Measurements from ENCODE around the gene OR6K2.
"Not testable (repeated sequence)": the region's sequence is repeated elsewhere in the genome, so short reads cannot be mapped to it uniquely, and the experiment has no call there.

Gene OR6K2

DNA sequence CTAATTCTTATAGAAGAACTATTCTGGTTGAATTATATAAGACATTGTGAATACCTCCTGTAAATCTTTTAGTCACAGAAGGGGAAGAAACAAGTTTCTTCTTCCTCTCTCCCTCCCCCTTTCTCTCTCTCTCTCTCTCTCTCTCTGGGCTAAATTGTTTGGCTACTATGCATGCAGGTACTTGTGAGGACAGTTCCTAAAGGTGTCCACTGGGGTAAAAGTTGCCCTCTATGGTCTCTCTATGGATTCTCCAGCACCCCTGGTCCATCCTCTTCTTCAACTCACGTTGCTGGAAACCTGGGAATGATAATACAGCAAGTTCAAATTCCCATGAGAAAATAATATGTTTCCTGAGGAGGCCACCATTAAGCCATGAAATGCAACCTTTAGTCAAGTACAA is 14.3 kb upstream of the OR6K2 start:
- Histone ChIP-seq H3K9me3 (ENCODE audit: control insufficient read depth, low read length) (no peaks in the 10 kb centered on the region), H3K27ac (ENCODE audit: low read depth, low read length, severe bottlenecking) (no peak overlapping the region), H3K4me3 (ENCODE audit: extremely low read depth, insufficient read depth, low read length, poor library complexity, severe bottlenecking) (no peak overlapping the region), H3K4me1 (ENCODE audit: control insufficient read depth, insufficient read depth, low read length, poor library complexity, severe bottlenecking) (no peaks in the 10 kb centered on the region), H3K36me3 (ENCODE audit: control insufficient read depth, insufficient read depth, low read length) (no peaks in the 10 kb centered on the region)
- WGBS, 2 experiments (ENCODE audit: insufficient coverage in 2 of 2): 67% methylated on average over 1 of the region's 1 CpG; no CpG with 5 or more reads in 1 of the 2 experiments

GRCh38 chr1:158711098-158711497 is 10.6 kb upstream of the OR6K2 start:
- 65 to 71% methylated on average over 2 of the region's 4 CpGs for WGBS, 2 experiments (ENCODE audit: insufficient coverage in 2 of 2)
- H3K4me1 ChIP-seq (ENCODE audit: control insufficient read depth, insufficient read depth, low read length, poor library complexity, severe bottlenecking): no peaks in the 10 kb centered on the region

DNA sequence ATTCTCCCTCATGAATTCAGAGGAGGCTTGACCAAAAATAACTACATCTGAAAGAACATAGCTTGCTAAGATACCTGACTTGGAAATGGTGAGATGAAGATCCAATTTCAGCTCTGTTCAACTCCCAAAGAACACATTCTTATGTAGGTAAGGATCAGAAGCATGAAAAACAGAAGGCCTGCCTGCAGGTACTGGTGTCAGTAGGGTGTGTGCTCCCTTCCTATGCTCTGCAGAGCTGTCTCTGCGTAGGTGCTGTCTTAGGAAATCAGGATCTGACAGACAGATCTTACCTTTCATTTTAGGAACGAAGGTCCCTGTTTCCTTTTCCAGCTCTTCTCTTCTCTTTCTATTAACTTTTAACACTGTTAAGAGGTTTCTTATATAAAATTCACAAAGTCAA is 5.6 kb upstream of the OR6K2 start:
- Histone ChIP-seq H3K4me3 (ENCODE audit: extremely low read depth, insufficient read depth, low read length, poor library complexity, severe bottlenecking) (no peak overlapping the region), H3K9me3 (ENCODE audit: control insufficient read depth, low read length) (no peaks in the 10 kb centered on the region), H3K27ac (ENCODE audit: low read depth, low read length, severe bottlenecking) (no peak overlapping the region), H3K4me1 (ENCODE audit: control insufficient read depth, insufficient read depth, low read length, poor library complexity, severe bottlenecking) (no peaks in the 10 kb centered on the region), H3K36me3 (ENCODE audit: control insufficient read depth, insufficient read depth, low read length) (no peaks in the 10 kb centered on the region)
- WGBS, 2 experiments (ENCODE audit: insufficient coverage in 2 of 2): 90 to 100% methylated on average over 1 to 2 of the region's 2 CpGs

More at GRCh38 chr1:158711098-158711497, 10.6 kb upstream of the OR6K2 start:
- no peaks in the 10 kb centered on the region for H3K9me3 ChIP-seq (ENCODE audit: control insufficient read depth, low read length)
- H3K27ac ChIP-seq (ENCODE audit: low read depth, low read length, severe bottlenecking): no peak overlapping the region
- H3K4me3 ChIP-seq (ENCODE audit: extremely low read depth, insufficient read depth, low read length, poor library complexity, severe bottlenecking): no peak overlapping the region
- no peaks in the 10 kb centered on the region for H3K36me3 ChIP-seq (ENCODE audit: control insufficient read depth, insufficient read depth, low read length)

- no peak overlapping the region for H3K27ac ChIP-seq (ENCODE audit: low read depth, low read length, severe bottlenecking)
- no peaks in the 10 kb centered on the region for H3K4me1 ChIP-seq (ENCODE audit: control insufficient read depth, insufficient read depth, low read length, poor library complexity, severe bottlenecking)
- no peak overlapping the region for H3K4me3 ChIP-seq (ENCODE audit: extremely low read depth, insufficient read depth, low read length, poor library complexity, severe bottlenecking)
- WGBS, 2 experiments (ENCODE audit: insufficient coverage in 2 of 2): 100% methylated on average over 2 of the region's 2 CpGs; no CpG with 5 or more reads in 1 of the 2 experiments
- no peaks in the 10 kb centered on the region for H3K36me3 ChIP-seq (ENCODE audit: control insufficient read depth, insufficient read depth, low read length)
- no peaks in the 10 kb centered on the region for H3K9me3 ChIP-seq (ENCODE audit: control insufficient read depth, low read length)
These were observed 5.9 kb downstream of the OR6K2 start for GRCh38 chr1:158694596-158694995.

DNA sequence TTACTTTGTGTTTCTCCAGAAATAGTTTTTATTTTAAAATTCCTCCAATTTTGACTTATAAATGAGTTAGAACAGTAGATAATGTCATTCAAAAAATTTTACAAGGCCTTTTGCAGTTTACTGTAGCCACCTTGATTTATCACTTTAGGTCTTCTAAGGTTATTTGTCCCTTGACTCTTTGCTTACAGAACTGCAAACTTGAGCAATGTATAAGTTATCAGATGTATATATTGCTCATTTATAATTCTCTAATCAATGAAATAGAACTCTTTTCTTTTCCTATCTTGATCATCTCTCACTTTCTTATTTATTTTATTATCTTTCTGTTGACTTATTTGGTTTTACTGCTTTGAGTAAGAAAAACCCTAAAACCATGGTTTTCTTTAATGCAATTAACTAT is 8.1 kb downstream of the OR6K2 start:
- Histone ChIP-seq H3K4me3 (ENCODE audit: extremely low read depth, insufficient read depth, low read length, poor library complexity, severe bottlenecking) (no peak overlapping the region), H3K9me3 (ENCODE audit: control insufficient read depth, low read length) (no peaks in the 10 kb centered on the region), H3K4me1 (ENCODE audit: control insufficient read depth, insufficient read depth, low read length, poor library complexity, severe bottlenecking) (no peaks in the 10 kb centered on the region), H3K27ac (ENCODE audit: low read depth, low read length, severe bottlenecking) (no peak overlapping the region), H3K36me3 (ENCODE audit: control insufficient read depth, insufficient read depth, low read length) (no peaks in the 10 kb centered on the region)

GRCh38 chr1:158691907-158692306 is 8.5 kb downstream of the OR6K2 start:
- Histone ChIP-seq H3K36me3 (ENCODE audit: control insufficient read depth, insufficient read depth, low read length) (no peaks in the 10 kb centered on the region), H3K4me1 (ENCODE audit: control insufficient read depth, insufficient read depth, low read length, poor library complexity, severe bottlenecking) (no peaks in the 10 kb centered on the region), H3K9me3 (ENCODE audit: control insufficient read depth, low read length) (no peaks in the 10 kb centered on the region), H3K4me3 (ENCODE audit: extremely low read depth, insufficient read depth, low read length, poor library complexity, severe bottlenecking) (no peak overlapping the region), H3K27ac (ENCODE audit: low read depth, low read length, severe bottlenecking) (no peak overlapping the region)

- not testable (repeated sequence) for H3K27ac ChIP-seq (ENCODE audit: low read depth, low read length, severe bottlenecking); H3K36me3 ChIP-seq (ENCODE audit: control insufficient read depth, insufficient read depth, low read length); H3K4me3 ChIP-seq (ENCODE audit: extremely low read depth, insufficient read depth, low read length, poor library complexity, severe bottlenecking); H3K4me1 ChIP-seq (ENCODE audit: control insufficient read depth, insufficient read depth, low read length, poor library complexity, severe bottlenecking); H3K9me3 ChIP-seq (ENCODE audit: control insufficient read depth, low read length)
- WGBS, 2 experiments (ENCODE audit: insufficient coverage in 2 of 2): no CpG with 5 or more reads among the region's 1 CpG
These were observed 9.3 kb downstream of the OR6K2 start for GRCh38 chr1:158691149-158691548.

GRCh38 chr1:158689875-158690274 is 10.6 kb downstream of the OR6K2 start:
- no peak overlapping the region for H3K4me3 ChIP-seq (ENCODE audit: extremely low read depth, insufficient read depth, low read length, poor library complexity, severe bottlenecking)
- no peaks in the 10 kb centered on the region for H3K9me3 ChIP-seq (ENCODE audit: control insufficient read depth, low read length)
- H3K27ac ChIP-seq (ENCODE audit: low read depth, low read length, severe bottlenecking): no peak overlapping the region
- no peaks in the 10 kb centered on the region for H3K4me1 ChIP-seq (ENCODE audit: control insufficient read depth, insufficient read depth, low read length, poor library complexity, severe bottlenecking)
- H3K36me3 ChIP-seq (ENCODE audit: control insufficient read depth, insufficient read depth, low read length): no peaks in the 10 kb centered on the region

GRCh38 chr1:158689110-158689509 is 11.3 kb downstream of the OR6K2 start:
- Histone ChIP-seq H3K36me3 (ENCODE audit: control insufficient read depth, insufficient read depth, low read length) (no peaks in the 10 kb centered on the region), H3K4me1 (ENCODE audit: control insufficient read depth, insufficient read depth, low read length, poor library complexity, severe bottlenecking) (no peaks in the 10 kb centered on the region), H3K9me3 (ENCODE audit: control insufficient read depth, low read length) (no peaks in the 10 kb centered on the region), H3K4me3 (ENCODE audit: extremely low read depth, insufficient read depth, low read length, poor library complexity, severe bottlenecking) (no peak overlapping the region), H3K27ac (ENCODE audit: low read depth, low read length, severe bottlenecking) (no peak overlapping the region)
- WGBS, 2 experiments (ENCODE audit: insufficient coverage in 2 of 2): no CpG with 5 or more reads among the region's 1 CpG

DNA sequence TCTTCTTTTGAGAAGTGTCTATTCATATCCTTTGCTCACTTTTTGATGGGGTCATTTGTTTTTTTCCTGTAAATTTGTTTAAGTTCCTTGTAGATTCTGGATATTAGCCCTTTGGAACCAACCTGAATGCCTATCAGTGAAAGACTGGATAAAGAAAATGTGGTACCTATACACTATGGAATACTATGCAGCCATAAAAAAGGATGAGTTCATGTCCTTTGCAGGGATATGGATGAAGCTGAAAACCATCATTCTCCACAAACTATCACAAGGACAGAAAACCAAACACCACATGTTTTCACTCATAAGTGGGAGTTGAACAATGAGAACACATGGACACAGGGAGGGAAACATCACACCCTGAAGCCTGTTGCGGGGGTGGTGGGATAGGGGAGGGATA is 12.1 kb downstream of the OR6K2 start:
- H3K4me1 ChIP-seq (ENCODE audit: control insufficient read depth, insufficient read depth, low read length, poor library complexity, severe bottlenecking); H3K4me3 ChIP-seq (ENCODE audit: extremely low read depth, insufficient read depth, low read length, poor library complexity, severe bottlenecking); H3K27ac ChIP-seq (ENCODE audit: low read depth, low read length, severe bottlenecking); H3K36me3 ChIP-seq (ENCODE audit: control insufficient read depth, insufficient read depth, low read length); H3K9me3 ChIP-seq (ENCODE audit: control insufficient read depth, low read length): not testable (repeated sequence)
- 100% methylated on average over 1 of the region's 1 CpG; no CpG with 5 or more reads in 1 of the 2 experiments for WGBS, 2 experiments (ENCODE audit: insufficient coverage in 2 of 2)

GRCh38 chr1:158687037-158687436 is 13.4 kb downstream of the OR6K2 start:
- Histone ChIP-seq H3K4me3 (ENCODE audit: extremely low read depth, insufficient read depth, low read length, poor library complexity, severe bottlenecking) (no peak overlapping the region), H3K9me3 (ENCODE audit: control insufficient read depth, low read length) (no peaks in the 10 kb centered on the region), H3K4me1 (ENCODE audit: control insufficient read depth, insufficient read depth, low read length, poor library complexity, severe bottlenecking) (no peaks in the 10 kb centered on the region), H3K36me3 (ENCODE audit: control insufficient read depth, insufficient read depth, low read length) (no peaks in the 10 kb centered on the region), H3K27ac (ENCODE audit: low read depth, low read length, severe bottlenecking) (no peak overlapping the region)
